Measurements from ENCODE around the gene ZNF366.

The ZNF366 gene

GRCh38 chr5:72439192-72439591 lies 68.0 kb downstream of the ZNF366 start:
- DNase-seq (ENCODE audit: low read depth in 2 of 2), result no peak

DNA sequence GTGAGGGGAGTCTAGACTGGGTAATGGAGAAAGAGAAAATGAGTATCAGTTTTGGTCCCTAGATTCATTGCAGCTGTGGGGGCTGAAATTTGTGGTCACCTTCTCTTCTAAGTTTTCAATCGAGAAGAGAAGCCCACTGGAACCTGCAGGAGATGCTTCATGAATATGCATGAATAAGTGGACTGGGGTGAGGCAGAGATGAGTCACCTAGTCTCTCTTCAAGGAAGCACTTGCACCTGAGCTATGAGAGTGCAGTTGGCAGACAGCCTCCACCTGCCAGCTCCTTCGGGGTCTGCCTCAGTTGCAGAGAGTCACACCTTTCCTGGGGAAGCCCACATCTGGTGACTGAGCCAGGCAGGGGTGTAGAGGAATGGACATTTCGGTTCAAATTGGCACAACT lies 69.1 kb downstream of the ZNF366 start:
- DNase-seq (ENCODE audit: low read depth in 2 of 2), result no peak

DNA sequence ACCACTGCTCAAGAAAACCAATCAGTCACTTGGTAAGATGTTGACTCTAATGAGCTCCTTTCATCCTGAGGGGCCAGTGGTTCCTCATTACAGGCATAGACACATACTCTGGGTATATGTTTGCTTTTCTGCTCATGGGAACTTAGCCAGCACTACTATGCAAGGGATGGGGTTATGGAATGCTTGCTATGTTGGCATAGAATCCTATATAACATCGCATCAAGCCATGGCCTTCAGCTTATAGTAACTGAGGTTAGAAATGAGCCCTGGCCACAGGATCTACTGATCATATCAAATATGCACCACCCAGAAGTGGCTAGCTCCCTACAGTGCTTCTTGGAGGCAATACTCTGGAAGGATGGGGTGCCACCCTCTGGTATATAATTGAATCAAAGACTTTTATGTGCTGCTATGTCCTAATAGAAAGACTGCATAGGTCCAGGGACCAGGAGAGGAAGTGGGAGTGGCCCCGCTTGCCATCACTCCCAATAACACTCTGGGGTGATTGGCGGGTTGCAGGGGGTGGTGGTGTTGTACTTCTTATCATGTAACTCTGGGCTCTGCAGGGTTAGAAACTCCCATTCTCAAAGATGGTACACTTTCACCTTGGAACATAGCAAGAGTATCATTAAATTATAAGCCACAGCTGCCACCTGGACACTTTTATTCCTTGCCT lies 70.3 kb downstream of the ZNF366 start:
- DNase-seq (ENCODE audit: low read depth in 2 of 2), result no peak

DNA sequence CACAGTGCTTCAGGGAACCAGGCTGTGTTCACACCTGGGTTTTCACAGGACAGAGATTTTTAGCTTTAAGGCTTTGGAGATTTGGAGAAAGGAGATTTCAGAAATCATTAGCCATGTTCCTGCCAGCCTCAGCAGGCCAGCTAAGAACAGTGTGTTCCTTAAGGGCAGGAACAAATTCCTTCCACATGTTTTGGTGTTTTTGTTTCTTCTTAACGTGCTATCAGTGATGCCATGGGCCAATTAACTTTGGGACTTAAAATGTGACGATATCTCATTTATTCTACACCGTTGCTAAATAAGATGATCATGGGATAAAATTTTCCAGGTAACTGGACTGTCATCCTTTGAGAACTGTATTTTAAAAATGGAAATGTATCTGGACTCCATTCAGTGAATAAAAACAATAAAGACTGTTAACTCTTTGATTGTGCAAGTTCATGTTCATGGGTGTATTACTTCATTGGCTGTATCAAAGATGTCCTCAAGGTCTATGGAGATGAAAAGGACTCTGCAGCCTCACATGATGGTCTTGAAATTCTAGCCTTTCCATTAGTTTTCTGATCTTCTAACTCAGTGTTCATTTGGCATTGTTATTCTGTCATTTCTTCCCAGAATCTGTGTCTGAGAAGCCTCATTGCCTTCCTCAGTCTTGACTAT lies 72.3 kb downstream of the ZNF366 start:
- DNase-seq (ENCODE audit: low read depth in 2 of 2), result no peak

GRCh38 chr5:72434056-72434780 lies 73.0 kb downstream of the ZNF366 start:
- no peak for DNase-seq (ENCODE audit: low read depth in 2 of 2)

DNA sequence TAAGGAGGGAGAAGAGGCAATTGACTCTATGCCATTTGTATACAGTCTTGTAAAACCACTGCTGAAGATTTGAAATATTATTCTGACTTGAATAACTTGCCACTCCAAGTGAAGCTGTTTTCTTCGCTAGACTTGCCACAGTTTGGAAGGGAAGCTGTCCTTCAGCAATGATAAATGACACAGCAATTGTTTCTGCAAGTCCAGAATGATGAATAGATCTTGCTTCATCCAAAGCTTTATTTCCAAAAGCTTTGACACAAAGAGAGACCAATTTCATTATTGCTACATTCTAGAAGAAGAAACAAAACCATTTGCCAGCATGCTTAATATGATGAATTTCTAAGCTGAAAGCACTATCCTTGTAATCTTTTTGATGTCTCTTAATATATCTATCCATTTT lies 73.7 kb downstream of the ZNF366 start:
- DNase-seq (ENCODE audit: low read depth in 2 of 2), result no peak

DNA sequence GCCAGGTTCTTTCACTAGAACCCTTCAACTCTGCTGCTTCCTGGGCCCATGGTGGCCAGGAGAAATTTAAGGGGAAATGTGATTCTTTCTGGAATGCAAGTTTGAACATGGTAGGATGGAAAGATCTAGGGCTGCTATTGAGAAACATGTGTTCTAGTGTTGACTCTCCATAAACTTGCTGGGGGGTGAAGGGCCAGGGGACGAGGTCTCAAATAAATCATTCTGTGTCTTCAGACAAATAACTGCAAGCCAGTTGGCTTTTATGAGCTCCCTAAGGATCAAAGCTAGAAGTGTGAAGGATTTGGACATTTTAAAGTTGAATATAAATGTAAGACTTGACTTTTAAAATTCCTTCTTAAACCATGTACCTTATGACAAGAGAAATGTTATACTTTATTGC lies 78.5 kb downstream of the ZNF366 start:
- no peak for DNase-seq (ENCODE audit: low read depth in 2 of 2)

DNA sequence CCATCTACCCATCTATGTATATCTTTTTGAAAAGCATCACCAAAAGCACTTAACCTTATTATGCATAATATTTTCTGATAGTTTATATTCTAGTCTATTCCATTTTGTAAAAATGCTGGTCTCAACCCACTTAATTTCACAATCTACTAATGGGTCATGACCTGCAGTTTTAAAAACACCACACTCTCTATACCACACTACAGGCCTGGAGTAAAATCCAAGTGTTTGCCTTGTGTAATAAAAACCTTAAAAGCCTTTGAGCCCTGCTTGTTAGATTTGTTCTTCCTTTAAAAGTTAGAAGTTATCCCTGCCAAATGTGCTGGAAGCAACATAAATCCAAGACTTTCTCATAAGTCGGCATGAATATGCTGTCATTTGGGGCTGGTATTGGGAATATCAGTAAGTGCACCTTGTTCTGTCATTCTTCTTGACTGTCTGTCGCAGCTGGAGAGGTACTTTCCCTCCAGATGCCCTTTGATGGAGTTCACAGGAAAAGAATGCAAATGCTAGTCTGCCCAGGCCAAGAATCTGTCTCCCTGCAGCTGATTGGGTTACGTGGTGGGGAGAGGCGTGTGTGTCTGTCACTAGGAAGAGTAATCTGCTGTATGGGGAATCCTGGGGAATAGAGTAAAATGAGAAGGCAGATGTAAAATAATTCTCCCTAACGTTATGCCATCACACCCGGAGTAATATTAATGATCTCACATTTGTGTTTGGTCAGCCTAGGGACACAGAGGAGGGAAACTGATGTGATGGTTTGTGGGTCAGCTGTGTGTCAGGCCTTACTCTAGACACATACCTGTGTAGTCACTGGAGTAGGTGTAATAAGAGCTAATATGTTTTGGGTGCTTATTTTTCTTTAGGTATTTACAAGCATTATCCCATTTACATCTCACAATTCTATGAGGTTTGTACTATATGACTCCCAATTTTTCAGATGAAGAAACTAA lies 79.4 kb downstream of the ZNF366 start:
- DNase-seq (ENCODE audit: low read depth in 2 of 2), result no peak

DNA sequence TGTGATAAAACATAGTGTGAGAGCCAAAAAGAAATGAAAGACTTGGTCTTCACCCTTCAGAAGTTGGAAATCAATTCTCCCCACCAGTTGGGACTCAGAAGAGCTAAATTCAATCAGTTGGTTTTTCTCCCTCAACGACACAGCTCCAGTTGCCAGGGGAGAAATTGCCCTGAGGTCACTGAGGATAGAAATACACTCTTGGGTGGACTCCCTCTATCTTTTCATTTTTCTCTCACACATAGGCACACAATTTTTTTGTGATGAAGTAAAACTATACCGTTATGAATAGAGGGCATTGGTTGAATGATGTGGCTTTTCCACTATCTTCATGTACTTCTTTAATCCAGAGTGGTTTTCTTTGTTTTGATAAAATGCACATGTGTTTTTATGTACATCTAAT lies 80.2 kb downstream of the ZNF366 start:
- no peak for DNase-seq (ENCODE audit: low read depth in 2 of 2)

GRCh38 chr5:72426019-72426418 lies 81.2 kb downstream of the ZNF366 start:
- no peak for DNase-seq (ENCODE audit: low read depth in 2 of 2)

DNA sequence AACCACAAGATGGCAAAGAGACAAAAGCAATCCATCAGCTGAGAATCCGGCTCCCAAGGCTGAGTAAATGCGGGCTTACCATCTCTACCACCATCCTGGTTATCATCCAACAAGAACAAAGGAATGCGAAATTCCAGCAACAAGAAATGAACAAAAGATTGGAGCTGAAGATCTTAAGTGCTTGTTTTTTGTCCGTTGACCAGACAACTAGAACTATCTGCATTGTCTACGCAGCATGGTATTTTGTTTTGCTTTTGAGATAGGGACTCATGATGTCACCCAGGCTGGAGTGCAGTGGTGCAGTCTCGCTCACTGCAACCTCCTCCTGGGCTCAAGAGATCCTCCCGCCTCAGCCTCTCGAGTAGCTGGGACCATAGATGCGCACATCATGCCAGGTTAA lies 88.9 kb downstream of the ZNF366 start:
- DNase-seq (ENCODE audit: low read depth in 2 of 2), result no peak

DNA sequence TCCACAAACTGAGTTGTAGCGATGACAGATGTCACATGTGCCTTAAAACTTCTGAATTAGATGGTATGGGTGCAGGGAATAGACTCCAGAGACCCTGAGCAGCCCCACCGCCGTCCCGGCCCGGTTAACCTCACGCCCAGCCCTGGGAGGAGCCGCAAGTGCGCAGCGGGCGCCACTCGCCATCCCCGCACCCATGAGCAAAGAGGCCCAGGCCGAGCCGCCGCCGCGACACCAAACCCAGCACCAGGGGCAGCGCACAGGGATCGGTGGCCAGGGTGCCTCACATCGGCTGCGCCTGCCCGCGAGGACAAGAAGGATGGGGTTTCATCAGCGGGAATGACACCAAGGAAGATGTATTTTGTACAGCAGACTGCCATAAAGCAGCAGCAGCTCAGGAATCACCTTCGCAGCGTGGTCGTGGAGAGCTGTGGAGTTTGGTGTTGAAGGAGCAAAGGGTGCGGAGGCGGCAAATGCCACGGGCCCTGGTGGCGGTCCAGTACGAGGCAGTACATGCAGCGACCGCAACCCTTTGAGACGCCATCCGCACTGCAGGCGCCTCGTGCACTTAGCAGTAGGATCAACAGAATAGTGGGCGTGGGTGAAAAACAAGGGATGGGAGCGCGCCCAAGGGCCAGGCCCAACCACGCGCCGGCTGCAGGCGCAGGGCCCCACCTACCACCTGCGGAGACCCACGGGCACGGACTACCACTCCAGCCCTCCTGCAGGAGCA lies 89.7 kb downstream of the ZNF366 start:
- DNase-seq (ENCODE audit: low read depth in 2 of 2), result no peak

DNA sequence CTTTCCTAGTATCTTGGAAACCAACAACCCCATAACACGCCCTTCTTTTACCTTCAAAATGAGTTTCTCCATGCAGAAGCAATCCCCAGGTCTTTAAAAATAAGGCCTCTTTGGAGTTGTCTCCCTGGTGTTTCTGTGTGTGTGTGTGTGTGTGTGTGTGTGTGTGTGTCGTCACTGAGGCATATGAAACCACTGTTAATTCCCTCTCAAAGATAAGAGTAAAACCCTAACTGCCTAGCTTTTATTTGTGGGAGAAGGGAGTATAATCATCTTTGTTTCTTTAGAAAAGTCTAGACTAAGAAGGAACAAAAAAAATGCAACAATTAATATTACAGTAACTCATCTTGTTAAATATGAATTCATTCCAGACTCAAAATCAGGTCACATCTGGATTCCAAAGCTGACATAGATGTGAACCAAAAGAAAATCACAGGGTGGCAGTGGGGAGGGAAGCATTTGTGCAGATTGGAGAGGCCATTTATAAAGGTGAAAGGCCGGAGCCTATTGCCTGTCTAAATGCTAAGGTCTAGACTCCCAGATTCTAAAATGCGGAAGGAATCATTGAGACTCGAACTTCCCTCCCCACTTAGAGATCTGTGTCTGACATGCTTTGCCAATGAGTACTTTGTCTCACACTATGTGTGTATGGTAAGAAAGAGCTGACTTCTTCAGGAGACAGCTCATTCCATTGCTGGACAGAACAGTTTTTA lies 91.4 kb downstream of the ZNF366 start:
- no peak for DNase-seq (ENCODE audit: low read depth in 2 of 2)

- DNase-seq (ENCODE audit: low read depth in 2 of 2), result no peak
Observed at GRCh38 chr5:72412283-72413055, 94.7 kb downstream of the ZNF366 start.

DNA sequence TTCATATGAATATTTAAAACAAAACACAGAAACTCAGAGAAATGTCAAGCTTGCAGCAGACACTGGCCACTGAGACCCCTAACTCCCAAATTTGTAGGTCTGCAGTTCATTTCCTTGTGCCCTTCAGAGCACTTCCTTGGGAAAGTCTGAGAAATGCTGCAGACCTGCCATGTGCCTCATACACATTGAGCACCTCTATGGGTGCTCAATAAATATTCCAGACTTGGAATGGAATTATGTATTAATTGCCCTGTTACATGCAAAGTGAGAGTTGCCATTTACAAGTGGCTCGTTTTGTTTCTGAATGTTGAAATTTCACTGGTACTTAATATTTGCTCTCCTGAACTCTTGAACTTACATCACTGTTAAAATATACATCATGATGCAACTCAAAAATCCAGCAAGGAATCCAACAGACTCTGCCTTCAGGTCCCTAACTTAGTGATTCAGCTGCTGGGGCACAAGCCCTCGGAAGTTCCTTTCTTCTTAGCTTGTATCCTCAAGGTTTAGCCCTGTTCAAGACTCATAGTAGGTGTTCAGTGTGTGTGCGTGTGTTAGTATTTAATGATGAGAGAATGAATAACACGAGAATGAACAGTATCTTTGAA lies 96.4 kb downstream of the ZNF366 start:
- DNase-seq (ENCODE audit: low read depth in 2 of 2), result no peak

DNA sequence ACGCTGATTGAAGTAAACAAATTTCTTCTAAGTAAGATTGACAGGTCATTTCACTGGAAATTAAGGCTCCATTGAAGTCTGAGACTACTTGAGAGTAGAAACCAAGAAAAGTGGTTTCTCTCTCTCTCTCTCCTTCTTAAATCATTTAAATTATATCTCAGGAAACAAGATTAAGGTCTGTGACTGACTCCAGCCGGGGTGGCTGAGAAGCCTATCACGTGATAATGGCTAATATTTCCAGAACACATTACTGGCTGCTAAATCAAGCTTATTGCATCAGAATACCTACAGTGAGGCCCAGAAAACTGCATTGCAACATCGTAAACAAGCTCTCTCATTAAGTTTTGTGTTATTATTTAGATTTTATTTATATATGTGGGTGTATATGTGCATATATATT lies 98.6 kb downstream of the ZNF366 start:
- no peak for DNase-seq (ENCODE audit: low read depth in 2 of 2)

- DNase-seq (ENCODE audit: low read depth in 2 of 2), result no peak
Observed at GRCh38 chr5:72408127-72408526, 99.1 kb downstream of the ZNF366 start.

- no peak for DNase-seq (ENCODE audit: low read depth in 2 of 2)
Observed at GRCh38 chr5:72407541-72407940, 99.7 kb downstream of the ZNF366 start.

DNA sequence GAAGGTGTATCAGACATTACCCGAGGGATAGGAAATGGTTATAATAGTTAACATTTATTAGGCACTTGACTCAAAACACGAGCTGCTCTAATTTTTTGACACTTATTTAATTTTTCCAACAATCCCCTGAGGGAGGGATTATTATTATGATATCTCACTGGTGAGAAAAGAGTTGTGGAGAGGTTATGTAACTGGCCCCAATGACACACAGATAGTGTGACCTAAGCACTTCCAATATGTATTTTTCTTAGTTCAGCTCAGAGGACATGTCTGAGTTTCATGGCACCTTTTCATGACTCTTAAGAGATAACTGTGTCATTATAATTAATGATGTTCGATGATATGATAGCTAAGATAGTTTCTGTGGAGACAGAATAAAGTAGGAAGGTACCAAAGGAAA lies 100.1 kb downstream of the ZNF366 start:
- DNase-seq (ENCODE audit: low read depth in 2 of 2), result no peak

All from stimulated activated CD8-positive, alpha-beta memory T cell treated with anti-CD3 and anti-CD28 coated beads, Interleukin-2, amount 100 ng/mL, for 48 hours (primary cell).